GM18951 (cell line): Measurements from ENCODE around the gene CCDC171.
"Not testable (repeated sequence)": the region's sequence is repeated elsewhere in the genome, so short reads cannot be mapped to it uniquely, and the experiment has no call there.

Experiments
- POLR2A ChIP-seq: IDR thresholded peaks from 4 replicates; pipeline ENCODE4 v1.6.1; 2011; ENCODE audit warnings: mild to moderate bottlenecking; ENCODE audit not compliant: insufficient read length, insufficient read depth; ENCODE audit errors: extremely low read depth
- in situ Hi-C: fragments of 300-500 bp; cut with MboI; formaldehyde crosslinking; loops from one replicate; pipeline ENCODE4 v1.12.0; 2022; ENCODE audit warnings: low sequenced_read_pairs, mixed read lengths, inconsistent platforms; ENCODE audit not compliant: unreplicated experiment

CCDC171 gene

GRCh38 chr9:15552636-15553527, at the start of gene CCDC171:
Gene CCDC171, plus strand, starts transcription at chr9:15553043. Its CDS starts 11,046 bp downstream, at chr9:15564089.
- in situ Hi-C loops, result no loop called here

GRCh38 chr9:15505921-15506320, 46.9 kb upstream of the CCDC171 start:
- in situ Hi-C loops, result no loop called here
- no peak for TF ChIP-seq POLR2A

More at GRCh38 chr9:15552636-15553527, at the start of gene CCDC171:
- peak; percentile 79 for TF ChIP-seq POLR2A

- no peak for TF ChIP-seq POLR2A
- in situ Hi-C loops, result no loop called here
Measured at GRCh38 chr9:15509931-15510788, 42.7 kb upstream of the CCDC171 start.

- in situ Hi-C loops, result no loop called here
- TF ChIP-seq POLR2A, result peak; percentile 94
Measured at GRCh38 chr9:15510789-15511575, 41.9 kb upstream of the CCDC171 start, which contains the start of gene PSIP1. Gene PSIP1, minus strand, starts transcription at chr9:15510970. Its CDS starts 782 bp downstream, at chr9:15510188.

GRCh38 chr9:15512204-15512603, 40.6 kb upstream of the CCDC171 start:
- no peak for TF ChIP-seq POLR2A
- in situ Hi-C loops, result no loop called here

- in situ Hi-C loops, result no loop called here
- TF ChIP-seq POLR2A, result no peak
Measured at GRCh38 chr9:15512889-15513288, 40.0 kb upstream of the CCDC171 start.

- TF ChIP-seq POLR2A, result no peak
- in situ Hi-C loops, result no loop called here
Measured at GRCh38 chr9:15513335-15513734, 39.5 kb upstream of the CCDC171 start.

GRCh38 chr9:15519831-15520230, 33.0 kb upstream of the CCDC171 start:
- no peak for TF ChIP-seq POLR2A
- in situ Hi-C loops, result no loop called here

- in situ Hi-C loops, result no loop called here
- no peak for TF ChIP-seq POLR2A
Measured at GRCh38 chr9:15521254-15521653, 31.6 kb upstream of the CCDC171 start.

GRCh38 chr9:15522130-15522755, 30.6 kb upstream of the CCDC171 start:
- in situ Hi-C loops, result no loop called here
- no peak for TF ChIP-seq POLR2A

- no peak for TF ChIP-seq POLR2A
- in situ Hi-C loops, result no loop called here
Measured at GRCh38 chr9:15524845-15525455, 27.9 kb upstream of the CCDC171 start.

- TF ChIP-seq POLR2A, result no peak
- in situ Hi-C loops, result no loop called here
Measured at GRCh38 chr9:15525958-15526357, 26.9 kb upstream of the CCDC171 start.

GRCh38 chr9:15527035-15527434, 25.8 kb upstream of the CCDC171 start:
- in situ Hi-C loops, result not testable (repeated sequence)
